GM13977 (cell line): ENCODE data around the gene FCRL6.

Experiments
- DNase-seq: peaks from one replicate; pipeline ENCODE4 v3.0.0; 2012; ENCODE audit warnings: low spot score
- CTCF ChIP-seq: IDR thresholded peaks from 2 replicates; pipeline ENCODE4 v1.5.1; 2012; ENCODE audit warnings: mild to moderate bottlenecking, control low read depth; ENCODE audit not compliant: insufficient read depth; ENCODE audit errors: extremely low read depth, missing control alignments
- in situ Hi-C: fragments of 300-500 bp; cut with MboI; formaldehyde crosslinking; loops from one replicate; pipeline ENCODE4 v1.12.0; 2022; ENCODE audit warnings: low sequenced_read_pairs, low pct_unique_long_range_greater_than_20kb, mixed read lengths, inconsistent platforms; ENCODE audit not compliant: unreplicated experiment

The FCRL6 gene

GRCh38 chr1:159826441-159827101 is 24.4 kb downstream of the FCRL6 start, which contains the start of gene SLAMF8:
Gene SLAMF8 (plus strand): TSS chr1:159826873. CDS start chr1:159826899, 26 bp downstream.
- DNase-seq: peak; percentile 43
- in situ Hi-C loops: no loop called here

GRCh38 chr1:159827102-159827490 is 24.9 kb downstream of the FCRL6 start:
- DNase-seq: no peak
- in situ Hi-C loops: no loop called here
- no peak for TF ChIP-seq CTCF

More at GRCh38 chr1:159826441-159827101, 24.4 kb downstream of the FCRL6 start, which contains the start of gene SLAMF8:
- no peak for TF ChIP-seq CTCF

GRCh38 chr1:159827549-159827948 is 25.4 kb downstream of the FCRL6 start:
- DNase-seq: no peak
- TF ChIP-seq CTCF: no peak
- in situ Hi-C loops: no loop called here

GRCh38 chr1:159828176-159828575 is 26.0 kb downstream of the FCRL6 start:
- in situ Hi-C loops: no loop called here
- DNase-seq: no peak
- no peak for TF ChIP-seq CTCF

GRCh38 chr1:159828581-159829272 is 26.6 kb downstream of the FCRL6 start:
- TF ChIP-seq CTCF: no peak
- DNase-seq: no peak
- in situ Hi-C loops: no loop called here

DNA sequence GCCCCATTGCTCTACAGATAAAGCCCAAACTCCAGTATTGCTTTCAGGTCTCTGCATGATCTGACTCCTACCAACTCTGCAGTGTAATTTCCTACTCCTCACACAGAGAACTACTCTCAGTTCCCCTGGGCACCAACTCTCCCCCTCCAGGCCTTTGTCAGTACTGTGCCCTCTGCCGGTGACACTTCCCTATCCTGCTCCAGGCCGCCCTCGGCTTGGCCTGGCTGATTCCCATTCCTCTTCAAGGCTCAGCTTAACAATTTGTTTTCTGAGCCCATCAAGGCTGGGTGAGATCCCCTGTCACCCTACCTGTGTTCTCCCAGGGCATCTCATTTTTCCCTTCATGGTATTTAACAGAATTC is 27.1 kb downstream of the FCRL6 start:
- TF ChIP-seq CTCF: peak; percentile 14
- DNase-seq: peak; percentile 49
- in situ Hi-C loops: no loop called here
